Transverse colon (tissue), 4 donors: ENCODE results near the gene THAP5. TPM values are rescaled to one million over a fixed set of nuclear protein-coding genes. Genes with fewer than 3 reads are reported as not detected.

Experiments
- DNase-seq: peaks from one replicate; pipeline ENCODE4 v3.0.0-alpha.2; 2019
- H3K27ac ChIP-seq, 4 donors: fragments of 200-600 bp; sonication (generic); 2 replicates each; pipeline ENCODE4 v1.5.1; 2016 to 2018; ENCODE audit warnings: inconsistent platforms in 4 of 4
- H3K27me3 ChIP-seq: fragments of 200-600 bp; sonication (generic); 2 replicates; pipeline ENCODE4 v1.5.1; 2017; ENCODE audit warnings: inconsistent platforms
- H3K36me3 ChIP-seq, 4 donors: fragments of 200-600 bp; sonication (generic); 2 replicates each; pipeline ENCODE4 v1.5.1; 2017 to 2019; ENCODE audit warnings: inconsistent platforms in 4 of 4
- H3K4me1 ChIP-seq, 4 donors: fragments of 200-600 bp; sonication (generic); 2 replicates each; pipeline ENCODE4 v1.5.1; 2017 to 2020; ENCODE audit warnings: inconsistent platforms in 4 of 4
- H3K4me3 ChIP-seq, 4 donors: fragments of 200-600 bp; sonication (generic); 1 replicate in 1 of 4; 2 replicates in 3 of 4; pipeline versions ENCODE4 v1.5.1 to v1.6.1; 2017 to 2019; ENCODE audit warnings: inconsistent platforms in 4 of 4
- H3K9me3 ChIP-seq, 2 donors: fragments of 200-600 bp; sonication (generic); 2 replicates each; pipeline ENCODE4 v1.5.1; 2017 to 2019; ENCODE audit warnings: inconsistent platforms in 2 of 2
- EP300 ChIP-seq: sonication (generic); formaldehyde crosslinking; IDR thresholded peaks from one replicate; pipeline ENCODE4 v1.6.1; 2017; ENCODE audit warnings: antibody characterized with exemption, low read depth
- POLR2A ChIP-seq: fragments of 450-650 bp; IDR thresholded peaks from one replicate; pipeline ENCODE4 v1.6.1; 2016; ENCODE audit warnings: antibody characterized with exemption, mild to moderate bottlenecking, moderate library complexity
- POLR2AphosphoS5 ChIP-seq, 3 donors: sonication (generic); formaldehyde crosslinking; IDR thresholded peaks; one replicate each; pipeline ENCODE4 v1.6.1; 2016; ENCODE audit warnings: antibody characterized with exemption in 3 of 3
- WGBS, 2 donors: methylation state at CpG; one replicate each; pipeline ENCODE4 v1.1.5; 2018; ENCODE audit warnings: low coverage in 1 of 2; 5-methylcytosine and 5-hydroxymethylcytosine counted together
- in situ Hi-C, 4 donors: fragments of 200-750 bp; cut with MboI; loops; one replicate each; pipeline versions ENCODE4 v1.15.0 to v1.15.1; 2017; ENCODE audit warnings: low sequenced_read_pairs in 3 of 4, low pct_ligation_motif_present in 1 of 4, low pct_unique_long_range_greater_than_20kb in 1 of 4
- intact Hi-C: fragments of 100-400 bp; cut with DNase I; formaldehyde crosslinking; loops from one replicate; pipeline ENCODE4 v1.15.1; 2023; ENCODE audit warnings: low total_unique reads
- total RNA-seq, 4 donors: library from RNA; depleted of rRNA; stranded (reverse); fragments of >200 nt; gene quantifications; one replicate each; pipeline ENCODE4 v1.1.0, GENCODE V29; 2016
- TF ChIP-seq, protein P1 (sequence below), 5 experiments: fragments of 200-600 bp in 3 of 5; fragments of 450-650 bp in 2 of 5; sonication (generic) in 3 of 5; IDR thresholded peaks; 1 replicate in 2 of 5; 2 replicates in 3 of 5; pipeline ENCODE4 v1.5.1; 2016 to 2017; ENCODE audit warnings: antibody characterized with exemption in 5 of 5, inconsistent platforms in 3 of 5, mild to moderate bottlenecking in 2 of 5, moderate library complexity in 1 of 5

Gene THAP5
- total RNA-seq, 4 donors from 2014 or later = 2.2 to 19.1 (median 12.8) TPM

DNA sequence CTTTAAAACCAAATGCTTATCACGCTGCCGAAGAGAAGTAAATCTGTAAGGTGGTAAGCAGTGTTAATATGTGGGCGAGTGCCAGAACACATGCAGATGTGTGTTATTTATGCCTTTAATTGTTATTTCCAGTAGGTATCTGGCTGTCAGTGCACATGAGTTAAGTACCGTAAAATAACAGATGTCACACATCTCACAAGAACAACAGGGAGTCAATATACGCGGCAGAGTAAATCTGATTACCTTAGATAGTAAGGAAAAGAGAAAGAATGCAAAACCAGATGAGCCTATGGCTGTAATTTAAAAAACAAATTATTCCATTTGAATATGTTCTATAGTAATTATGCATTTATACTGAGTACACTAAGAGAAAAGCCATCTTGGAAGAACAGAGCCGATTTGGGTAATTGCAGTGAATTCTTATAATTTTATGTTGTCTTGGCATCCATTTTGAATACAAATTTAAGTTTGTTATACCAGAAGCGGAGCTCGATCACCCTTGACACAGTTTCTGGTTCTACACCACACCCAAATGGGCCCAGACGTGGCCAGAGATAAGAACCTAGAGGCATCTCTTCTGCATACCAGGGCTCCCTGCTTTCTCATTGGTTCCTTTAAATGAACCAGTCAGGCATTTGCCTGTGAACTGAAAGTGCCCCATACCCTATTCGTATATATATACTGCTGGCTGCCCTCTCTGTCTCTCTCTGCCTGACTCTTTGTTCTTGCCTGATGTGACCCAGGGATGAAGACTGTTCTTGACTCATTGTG lies 35.0 kb upstream of the THAP5 start:
- Histone ChIP-seq H3K27ac (no peak overlapping the region), H3K4me3 (no peak overlapping the region), H3K36me3 (no peaks in the 10 kb centered on the region), H3K27me3 (no peaks in the 10 kb centered on the region), H3K4me1 (no peaks in the 10 kb centered on the region), H3K9me3 (no peaks in the 10 kb centered on the region)
- DNase-seq = no peak
- intact Hi-C loops (no loop called here), in situ Hi-C loops (no loop called here)
- TF ChIP-seq, protein P1, sequence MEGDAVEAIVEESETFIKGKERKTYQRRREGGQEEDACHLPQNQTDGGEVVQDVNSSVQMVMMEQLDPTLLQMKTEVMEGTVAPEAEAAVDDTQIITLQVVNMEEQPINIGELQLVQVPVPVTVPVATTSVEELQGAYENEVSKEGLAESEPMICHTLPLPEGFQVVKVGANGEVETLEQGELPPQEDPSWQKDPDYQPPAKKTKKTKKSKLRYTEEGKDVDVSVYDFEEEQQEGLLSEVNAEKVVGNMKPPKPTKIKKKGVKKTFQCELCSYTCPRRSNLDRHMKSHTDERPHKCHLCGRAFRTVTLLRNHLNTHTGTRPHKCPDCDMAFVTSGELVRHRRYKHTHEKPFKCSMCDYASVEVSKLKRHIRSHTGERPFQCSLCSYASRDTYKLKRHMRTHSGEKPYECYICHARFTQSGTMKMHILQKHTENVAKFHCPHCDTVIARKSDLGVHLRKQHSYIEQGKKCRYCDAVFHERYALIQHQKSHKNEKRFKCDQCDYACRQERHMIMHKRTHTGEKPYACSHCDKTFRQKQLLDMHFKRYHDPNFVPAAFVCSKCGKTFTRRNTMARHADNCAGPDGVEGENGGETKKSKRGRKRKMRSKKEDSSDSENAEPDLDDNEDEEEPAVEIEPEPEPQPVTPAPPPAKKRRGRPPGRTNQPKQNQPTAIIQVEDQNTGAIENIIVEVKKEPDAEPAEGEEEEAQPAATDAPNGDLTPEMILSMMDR (IDR thresholded peaks at IDR 0.05) = no peak
- WGBS, 2 donors = 73 to 74% methylated on average over 7 to 11 of the region's 11 CpGs

DNA sequence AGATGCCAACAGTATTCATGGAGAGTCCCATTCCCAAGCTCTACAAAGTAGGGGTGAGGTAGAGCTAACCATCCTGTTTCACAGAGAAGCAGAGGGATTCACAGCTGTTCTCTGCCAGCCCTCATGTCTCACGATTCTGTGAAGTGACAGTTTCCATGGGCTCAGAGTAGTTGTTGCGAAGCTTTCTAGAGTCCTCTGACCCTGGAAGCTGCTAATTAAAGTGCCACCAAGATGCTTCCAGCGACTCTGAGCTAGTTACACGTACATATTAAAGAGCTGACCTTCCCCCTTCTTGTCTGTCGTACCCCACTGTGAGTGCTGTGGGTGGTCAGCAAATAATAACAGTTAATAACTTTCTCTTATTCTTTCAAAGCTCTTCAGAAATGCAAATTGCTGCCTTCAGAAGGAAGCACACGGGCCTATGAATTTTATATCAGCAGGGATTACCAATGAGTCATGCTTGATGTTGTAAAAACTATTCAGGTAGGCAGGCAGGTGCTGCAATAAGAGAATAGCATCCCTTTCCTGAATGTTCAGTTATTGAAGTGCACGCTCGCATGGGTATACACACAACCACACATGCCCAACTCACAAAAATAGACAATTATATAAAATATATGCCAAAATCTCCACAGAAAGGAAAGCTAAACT lies 34.3 kb upstream of the THAP5 start:
- no peak overlapping the region for H3K4me3 ChIP-seq

DNA sequence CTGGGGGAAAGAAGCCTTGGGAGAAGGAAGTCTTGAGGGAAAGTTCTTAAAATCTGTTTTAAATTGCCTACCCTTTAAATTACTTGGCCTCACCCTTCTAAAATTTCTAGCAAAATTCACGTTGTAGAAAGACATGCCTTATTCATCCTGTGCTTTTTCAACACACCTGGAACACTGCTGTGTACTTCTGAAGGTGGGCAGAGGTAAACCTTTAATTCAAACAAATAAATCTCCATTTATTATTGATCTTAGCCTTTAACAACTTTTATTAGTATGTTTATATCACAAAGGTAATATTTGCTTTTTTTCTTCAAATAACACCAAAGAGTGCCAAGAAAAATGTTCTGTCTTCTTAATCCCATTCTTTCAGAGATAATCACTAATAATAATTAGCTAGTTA lies 30.9 kb upstream of the THAP5 start:
- Histone ChIP-seq H3K27me3 (no peaks in the 10 kb centered on the region), H3K36me3 (no peaks in the 10 kb centered on the region), H3K9me3 (no peaks in the 10 kb centered on the region), H3K27ac (no peak overlapping the region), H3K4me3 (no peak overlapping the region), H3K4me1 (no peaks in the 10 kb centered on the region)
- TF ChIP-seq, protein P1 (IDR thresholded peaks at IDR 0.05) = no peak
- no peak for TF ChIP-seq POLR2AphosphoS5 (IDR thresholded peaks at IDR 0.05)
- TF ChIP-seq EP300 = no peak
- 64 to 68% methylated on average over 1 of the region's 1 CpG for WGBS, 2 donors
- intact Hi-C loops = no loop called here
- no peak for DNase-seq
- in situ Hi-C loops = no loop called here

More for the DNA sequence above, 34.3 kb upstream of the THAP5 start:
- Histone ChIP-seq H3K9me3 (no peaks in the 10 kb centered on the region), H3K27ac (no peak overlapping the region), H3K4me1 (no peaks in the 10 kb centered on the region), H3K27me3 (no peaks in the 10 kb centered on the region), H3K36me3 (no peaks in the 10 kb centered on the region)
- WGBS, 2 donors = 57 to 66% methylated on average over 4 to 8 of the region's 8 CpGs
- intact Hi-C loops (no loop called here), in situ Hi-C loops (no loop called here)
- no peak for TF ChIP-seq EP300
- TF ChIP-seq POLR2AphosphoS5 (IDR thresholded peaks at IDR 0.05) = no peak
- no peak for TF ChIP-seq POLR2A
- TF ChIP-seq, protein P1 (IDR thresholded peaks at IDR 0.05) = no peak
- DNase-seq = no peak

DNA sequence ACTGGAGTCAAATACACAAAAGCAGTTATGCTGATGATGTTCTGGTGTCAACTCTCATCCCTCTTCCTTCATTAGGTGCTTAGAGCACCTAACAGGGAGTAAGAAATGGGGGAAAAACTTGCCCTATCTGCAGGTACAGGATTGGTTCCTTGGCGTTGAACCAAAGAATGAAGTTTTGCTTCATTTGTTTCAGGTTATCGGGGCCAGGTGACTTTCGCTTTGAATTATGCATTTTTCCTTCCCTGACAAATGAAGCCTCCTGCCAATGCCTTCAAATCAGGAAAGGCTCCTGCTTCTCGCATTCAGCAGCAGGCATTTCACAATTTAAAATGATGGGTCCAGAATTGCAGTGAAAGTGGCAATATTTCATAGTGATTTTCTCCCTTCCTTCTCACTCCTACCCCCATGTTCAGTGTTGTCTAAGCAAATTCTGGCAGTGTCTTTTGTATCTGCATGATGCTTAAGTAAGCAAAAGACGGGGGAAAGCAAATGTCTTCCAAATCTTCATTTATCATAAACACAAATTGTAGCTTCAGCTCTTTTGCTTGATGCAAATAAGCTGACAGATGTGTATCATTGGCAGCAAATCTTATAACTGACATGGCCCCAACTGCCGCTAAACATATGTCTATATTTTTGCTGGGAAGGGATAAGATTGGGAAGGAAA lies 29.5 kb upstream of the THAP5 start:
- TF ChIP-seq, protein P1 (IDR thresholded peaks at IDR 0.05) = no peak
- TF ChIP-seq POLR2A (no peak), EP300 (no peak), POLR2AphosphoS5 (IDR thresholded peaks at IDR 0.05) (no peak)
- WGBS, 2 donors = 90 to 91% methylated on average over 5 to 6 of the region's 6 CpGs

More for the DNA sequence above, 29.5 kb upstream of the THAP5 start:
- no peaks in the 10 kb centered on the region for H3K36me3 ChIP-seq
- no peaks in the 10 kb centered on the region for H3K9me3 ChIP-seq
- no peaks in the 10 kb centered on the region for H3K4me1 ChIP-seq
- in situ Hi-C loops (no loop called here), intact Hi-C loops (no loop called here)
- H3K4me3 ChIP-seq = no peak overlapping the region
- DNase-seq = no peak
- no peak overlapping the region for H3K27ac ChIP-seq
- no peaks in the 10 kb centered on the region for H3K27me3 ChIP-seq
